CD4-positive, alpha-beta T cell treated with Interleukin-21 for 1 hour (primary cell): ENCODE results near the gene SMDT1.
"Not testable (repeated sequence)": the region's sequence is repeated elsewhere in the genome, so short reads cannot be mapped to it uniquely, and the experiment has no call there.

Source experiments
- DNase-seq: peaks from one replicate; pipeline ENCODE4 v3.0.0-alpha.2; 2020

Gene SMDT1

GRCh38 chr22:42115420-42115830 is 35.9 kb downstream of the SMDT1 start:
- DNase-seq = not testable (repeated sequence)

GRCh38 chr22:42116848-42117424 is 37.4 kb downstream of the SMDT1 start:
- no peak for DNase-seq

- DNase-seq = peak; percentile 61
These were observed 40.9 kb downstream of the SMDT1 start for GRCh38 chr22:42120231-42121021.

- DNase-seq = not testable (repeated sequence)
These were observed 44.0 kb downstream of the SMDT1 start for GRCh38 chr22:42123529-42123928.

GRCh38 chr22:42127606-42128005 is 48.1 kb downstream of the SMDT1 start:
- DNase-seq = no peak

GRCh38 chr22:42128007-42128406 is 48.5 kb downstream of the SMDT1 start:
- not testable (repeated sequence) for DNase-seq

GRCh38 chr22:42128776-42129694 is 49.5 kb downstream of the SMDT1 start:
- DNase-seq = not testable (repeated sequence)

- not testable (repeated sequence) for DNase-seq
These were observed 50.7 kb downstream of the SMDT1 start for GRCh38 chr22:42130182-42130581.

- not testable (repeated sequence) for DNase-seq
These were observed 51.3 kb downstream of the SMDT1 start, which contains the start of gene CYP2D6 for GRCh38 chr22:42130639-42131431. Gene CYP2D6, minus strand, starts transcription at chr22:42130810. Its CDS starts 19 bp downstream, at chr22:42130791.

- DNase-seq = no peak
These were observed 52.1 kb downstream of the SMDT1 start for GRCh38 chr22:42131562-42131961.

- DNase-seq = no peak
These were observed 53.0 kb downstream of the SMDT1 start for GRCh38 chr22:42132457-42132856.
